Breast epithelium (tissue), 4 donors: ENCODE measurements around the gene EIF2D. TPM values are rescaled to one million over a fixed set of nuclear protein-coding genes. Genes with fewer than 3 reads are reported as not detected.

Source experiments
- DNase-seq, 2 donors: peaks; one replicate each; pipeline ENCODE4 v3.0.0-alpha.2; 2019; ENCODE audit warnings: low spot score in 2 of 2
- H3K27ac ChIP-seq, 2 donors: fragments of 200-600 bp; sonication (generic) in 1 of 2; one replicate each; pipeline ENCODE4 v1.5.1; 2016 to 2019; ENCODE audit warnings: mild to moderate bottlenecking in 1 of 2
- H3K27me3 ChIP-seq, 2 donors: fragments of 200-600 bp; sonication (generic) in 1 of 2; one replicate each; pipeline versions ENCODE4 v1.5.1 to v1.6.0; 2017 to 2019; ENCODE audit warnings: control low read depth in 1 of 2, mild to moderate bottlenecking in 1 of 2
- H3K36me3 ChIP-seq: fragments of 200-600 bp; one replicate; pipeline ENCODE4 v1.5.1; 2019
- H3K4me1 ChIP-seq, 2 donors: fragments of 200-600 bp; sonication (generic); one replicate each; pipeline ENCODE4 v1.5.1; 2016 to 2019; ENCODE audit warnings: control low read depth in 1 of 2
- H3K4me3 ChIP-seq, 3 donors: fragments of 200-600 bp; sonication (generic); 1 replicate in 2 of 3; 2 replicates in 1 of 3; pipeline ENCODE4 v1.5.1; 2016 to 2019; ENCODE audit warnings: mild to moderate bottlenecking in 3 of 3, moderate library complexity in 2 of 3
- H3K9me3 ChIP-seq, 2 donors: fragments of 200-600 bp; sonication (generic) in 1 of 2; one replicate each; pipeline ENCODE4 v1.5.1; 2016 to 2019; ENCODE audit warnings: control low read depth in 1 of 2
- CTCF ChIP-seq, 3 donors: fragments of 450-650 bp; IDR thresholded peaks; one replicate each; pipeline ENCODE4 v1.5.1; 2016 to 2017; ENCODE audit warnings: antibody characterized with exemption in 3 of 3, mild to moderate bottlenecking in 3 of 3, moderate library complexity in 3 of 3
- POLR2A ChIP-seq: fragments of 450-650 bp; IDR thresholded peaks from one replicate; pipeline ENCODE4 v1.6.1; 2016; ENCODE audit warnings: antibody characterized with exemption, mild to moderate bottlenecking, moderate library complexity
- POLR2AphosphoS5 ChIP-seq, 3 donors: sonication (generic); formaldehyde crosslinking; IDR thresholded peaks; one replicate each; pipeline ENCODE4 v1.6.1; 2017; ENCODE audit warnings: antibody characterized with exemption in 3 of 3
- intact Hi-C: fragments of 100-400 bp; cut with DNase I; formaldehyde crosslinking; loops from one replicate; pipeline ENCODE4 v1.15.1; 2023; ENCODE audit warnings: low total_unique reads
- total RNA-seq, 3 donors: library from RNA; depleted of rRNA; stranded (reverse); fragments of >200 nt; gene quantifications; one replicate each; pipeline ENCODE4 v1.1.0, GENCODE V29; 2016

Gene EIF2D
- total RNA-seq, 3 donors from 2014 or later, result 55.4 to 70.1 (median 68.6) TPM

- no peak for DNase-seq
- Histone ChIP-seq H3K36me3 (no peaks in the 10 kb centered on the region), H3K27me3 (no peaks in the 10 kb centered on the region), H3K27ac (no peak overlapping the region), H3K9me3 (no peaks in the 10 kb centered on the region), H3K4me1 (no peaks in the 10 kb centered on the region), H3K4me3 (no peak overlapping the region)
- intact Hi-C loops, result no loop called here
- no peak for TF ChIP-seq POLR2AphosphoS5 (IDR thresholded peaks at IDR 0.05)
These were observed 38.5 kb downstream of the EIF2D start for GRCh38 chr1:206573762-206574161.

GRCh38 chr1:206573319-206573718 lies 38.9 kb downstream of the EIF2D start:
- DNase-seq, result no peak
- no peaks in the 10 kb centered on the region for H3K27me3 ChIP-seq
- no peak overlapping the region for H3K4me3 ChIP-seq
- no peaks in the 10 kb centered on the region for H3K4me1 ChIP-seq
- TF ChIP-seq CTCF (IDR thresholded peaks at IDR 0.05), result no peak
- TF ChIP-seq POLR2A, result no peak
- TF ChIP-seq POLR2AphosphoS5 (IDR thresholded peaks at IDR 0.05), result no peak
- no peak overlapping the region for H3K27ac ChIP-seq
- no peaks in the 10 kb centered on the region for H3K36me3 ChIP-seq
- intact Hi-C loops, result no loop called here
- H3K9me3 ChIP-seq, result no peaks in the 10 kb centered on the region

GRCh38 chr1:206572835-206573234 lies 39.4 kb downstream of the EIF2D start:
- no peak overlapping the region for H3K4me3 ChIP-seq
- H3K4me1 ChIP-seq, result no peaks in the 10 kb centered on the region
- no peaks in the 10 kb centered on the region for H3K27me3 ChIP-seq
- H3K9me3 ChIP-seq, result no peaks in the 10 kb centered on the region
- H3K36me3 ChIP-seq, result no peaks in the 10 kb centered on the region
- intact Hi-C loops, result no loop called here
- H3K27ac ChIP-seq, result no peak overlapping the region
- no peak for TF ChIP-seq POLR2A
- DNase-seq, result no peak

- Histone ChIP-seq H3K4me3 (no peak overlapping the region), H3K27me3 (no peaks in the 10 kb centered on the region), H3K9me3 (no peaks in the 10 kb centered on the region), H3K27ac (no peak overlapping the region), H3K4me1 (no peaks in the 10 kb centered on the region), H3K36me3 (no peaks in the 10 kb centered on the region)
- intact Hi-C loops, result no loop called here
- no peak for DNase-seq
- no peak for TF ChIP-seq POLR2AphosphoS5 (IDR thresholded peaks at IDR 0.05)
- TF ChIP-seq CTCF (IDR thresholded peaks at IDR 0.05), result no peak
- no peak for TF ChIP-seq POLR2A
These were observed 41.7 kb downstream of the EIF2D start for GRCh38 chr1:206570529-206570928.

- Histone ChIP-seq H3K9me3 (no peaks in the 10 kb centered on the region), H3K27me3 (no peaks in the 10 kb centered on the region), H3K36me3 (no peaks in the 10 kb centered on the region), H3K4me1 (no peaks in the 10 kb centered on the region), H3K27ac (no peak overlapping the region), H3K4me3 (no peak overlapping the region)
- intact Hi-C loops, result no loop called here
- DNase-seq, result no peak
- no peak for TF ChIP-seq POLR2A
- no peak for TF ChIP-seq POLR2AphosphoS5 (IDR thresholded peaks at IDR 0.05)
- no peak for TF ChIP-seq CTCF (IDR thresholded peaks at IDR 0.05)
These were observed 42.7 kb downstream of the EIF2D start for GRCh38 chr1:206569556-206569955.

- H3K27ac ChIP-seq, result no peak overlapping the region
These were observed 43.4 kb downstream of the EIF2D start for GRCh38 chr1:206568779-206569352.

More at GRCh38 chr1:206568779-206569352, 43.4 kb downstream of the EIF2D start:
- no peaks in the 10 kb centered on the region for H3K9me3 ChIP-seq
- H3K36me3 ChIP-seq, result no peaks in the 10 kb centered on the region
- H3K4me1 ChIP-seq, result no peaks in the 10 kb centered on the region
- DNase-seq, result no peak
- H3K27me3 ChIP-seq, result no peaks in the 10 kb centered on the region
- no peak for TF ChIP-seq CTCF (IDR thresholded peaks at IDR 0.05)
- TF ChIP-seq POLR2A, result no peak
- TF ChIP-seq POLR2AphosphoS5 (IDR thresholded peaks at IDR 0.05), result no peak
- no peak overlapping the region for H3K4me3 ChIP-seq
- intact Hi-C loops, result no loop called here
